Ectodermal cell (in vitro differentiated cells): ENCODE data around the gene DPYSL5.

Experiments
- H3K27ac ChIP-seq: 2 replicates; pipeline ENCODE4 v1.7.0; 2013; ENCODE audit warnings: mild to moderate bottlenecking, low read depth, low read length; ENCODE audit not compliant: insufficient read depth, poor library complexity, severe bottlenecking
- H3K27me3 ChIP-seq: 2 replicates; pipeline ENCODE4 v1.7.0; 2013; ENCODE audit warnings: mild to moderate bottlenecking, low read length; ENCODE audit not compliant: insufficient read depth, control insufficient read depth, poor library complexity, severe bottlenecking
- H3K36me3 ChIP-seq: one replicate; pipeline ENCODE4 v1.7.0; 2013; ENCODE audit warnings: low read length; ENCODE audit not compliant: control insufficient read depth, insufficient read depth
- H3K4me1 ChIP-seq: one replicate; pipeline ENCODE4 v1.7.0; 2013; ENCODE audit warnings: low read length; ENCODE audit not compliant: control insufficient read depth, insufficient read depth
- H3K4me3 ChIP-seq: 2 replicates; pipeline ENCODE4 v1.7.0; 2013; ENCODE audit warnings: low read depth, low read length, control low read depth; ENCODE audit not compliant: insufficient read depth
- H3K9me3 ChIP-seq: 2 replicates; pipeline ENCODE4 v1.7.0; 2013; ENCODE audit warnings: mild to moderate bottlenecking, low read length, moderate library complexity; ENCODE audit not compliant: control insufficient read depth
- WGBS, 2 experiments: methylation state at CpG; one replicate each; pipeline ENCODE4 v1.1.7; 2013; ENCODE audit warnings: missing lambda C conversion rate in 2 of 2; 5-methylcytosine and 5-hydroxymethylcytosine counted together

The DPYSL5 gene

DNA sequence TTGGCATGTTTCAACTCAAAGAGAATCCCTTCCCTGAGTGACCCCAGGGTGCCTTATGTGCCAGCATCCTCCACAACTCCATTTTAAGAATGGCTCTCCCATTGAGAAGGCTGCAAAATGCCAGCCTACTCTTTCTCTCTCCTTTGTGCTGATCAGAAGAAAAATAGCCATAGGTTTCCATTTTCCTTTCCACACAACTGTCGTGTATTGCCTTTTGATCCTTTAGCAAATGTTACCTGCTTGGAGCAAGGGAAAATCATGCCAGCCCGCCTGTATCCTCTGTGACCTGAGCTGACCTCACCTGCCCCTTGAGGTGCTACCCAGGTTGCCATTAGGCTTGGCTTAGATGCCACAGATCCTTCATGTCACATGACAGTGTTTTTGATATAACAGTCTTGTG lies 38.8 kb downstream of the DPYSL5 start:
- 90 to 91% methylated on average over 2 of the region's 2 CpGs for WGBS, 2 experiments
- no peaks in the 10 kb centered on the region for H3K36me3 ChIP-seq

DNA sequence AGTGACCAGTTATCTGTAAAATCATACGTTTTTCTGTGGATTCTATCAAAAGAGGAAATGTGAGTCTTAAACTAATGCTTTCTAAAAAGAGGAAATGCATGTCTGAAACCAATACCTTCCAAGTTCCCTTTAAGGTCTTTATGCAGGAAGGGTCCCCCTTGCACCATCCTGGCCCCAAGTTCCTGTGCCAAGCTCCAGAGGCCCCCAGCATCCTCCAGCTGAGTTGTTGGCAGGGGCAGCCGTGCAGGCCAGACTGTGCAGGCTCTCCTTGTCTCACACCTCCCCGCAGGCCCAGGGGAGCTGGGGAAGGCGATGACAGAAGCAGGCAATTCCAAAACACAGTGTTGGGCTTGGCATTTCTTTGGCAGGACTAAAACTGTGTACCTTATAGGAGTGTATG lies 39.2 kb downstream of the DPYSL5 start:
- no peaks in the 10 kb centered on the region for H3K36me3 ChIP-seq
- H3K27me3 ChIP-seq, result no peaks in the 10 kb centered on the region
- 92 to 94% methylated on average over 4 of the region's 4 CpGs for WGBS, 2 experiments
- peaks cover 15% of the 10 kb centered on the region for H3K4me1 ChIP-seq
- H3K9me3 ChIP-seq, result no peaks in the 10 kb centered on the region
- no peak overlapping the region for H3K4me3 ChIP-seq
- H3K27ac ChIP-seq, result no peak overlapping the region

More for the DNA sequence above, 38.8 kb downstream of the DPYSL5 start:
- Histone ChIP-seq H3K4me1 (peaks cover 15% of the 10 kb centered on the region), H3K27me3 (no peaks in the 10 kb centered on the region), H3K4me3 (no peak overlapping the region), H3K27ac (no peak overlapping the region), H3K9me3 (no peaks in the 10 kb centered on the region)

DNA sequence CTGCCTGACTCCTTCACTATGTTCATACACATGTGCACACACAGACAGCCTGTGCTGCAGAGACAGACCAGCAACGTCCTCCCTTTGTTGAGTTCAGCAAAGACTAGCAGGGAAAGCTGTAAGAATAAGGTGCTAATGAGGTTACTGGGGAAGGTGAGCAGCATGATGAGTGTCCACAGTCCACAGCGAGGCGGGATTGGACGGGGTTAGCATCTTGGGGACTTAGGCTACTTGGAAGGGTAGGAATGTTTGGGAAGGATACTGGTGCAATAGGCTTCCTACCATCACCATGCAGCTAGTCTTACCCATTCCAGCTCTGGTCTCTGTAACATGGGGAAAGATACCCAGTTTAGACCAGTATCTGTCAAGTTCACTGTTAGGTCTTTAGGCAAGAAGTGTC lies 41.9 kb downstream of the DPYSL5 start:
- Histone ChIP-seq H3K9me3 (peaks cover 3% of the 10 kb centered on the region), H3K36me3 (peaks cover 6% of the 10 kb centered on the region), H3K27me3 (no peaks in the 10 kb centered on the region), H3K27ac (no peak overlapping the region), H3K4me3 (no peak overlapping the region), H3K4me1 (peaks cover 15% of the 10 kb centered on the region)
- 97 to 99% methylated on average over 4 of the region's 4 CpGs for WGBS, 2 experiments

DNA sequence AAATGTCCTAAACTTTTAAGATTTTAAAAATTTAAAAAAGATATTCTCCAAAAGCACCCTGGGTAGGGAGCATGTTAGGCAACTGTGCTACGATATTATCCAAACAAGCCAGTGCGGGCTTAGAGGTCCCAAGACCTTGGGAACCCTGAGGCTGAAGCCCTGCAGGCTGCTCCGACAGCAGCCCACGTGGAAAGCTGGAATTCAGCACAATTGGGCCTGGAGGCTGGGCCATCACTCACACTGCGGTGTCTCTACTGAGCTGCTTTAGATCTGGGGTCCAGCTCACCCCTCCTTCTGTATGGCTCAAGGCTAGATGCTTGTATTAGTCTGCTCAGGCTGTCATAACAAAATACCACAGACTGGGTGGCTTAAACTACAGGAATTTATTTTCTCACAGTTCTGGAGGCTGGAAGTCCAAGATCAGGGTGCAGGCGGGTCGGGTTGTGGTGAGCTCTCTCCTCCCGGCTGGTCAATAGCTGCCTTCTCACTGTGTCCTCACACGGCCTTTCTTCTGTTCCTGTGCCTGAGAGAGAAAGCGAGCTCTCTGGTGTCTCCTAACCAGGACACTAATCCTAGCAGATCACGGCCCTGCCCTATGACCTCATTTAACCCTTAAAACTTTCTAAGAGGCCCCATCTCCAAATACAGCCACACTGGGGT lies 42.5 kb downstream of the DPYSL5 start:
- 80 to 82% methylated on average over 11 of the region's 11 CpGs for WGBS, 2 experiments
- peaks cover 15% of the 10 kb centered on the region for H3K4me1 ChIP-seq
- no peak overlapping the region for H3K4me3 ChIP-seq
- H3K27me3 ChIP-seq, result no peaks in the 10 kb centered on the region
- peaks cover 6% of the 10 kb centered on the region for H3K36me3 ChIP-seq
- peaks cover 3% of the 10 kb centered on the region for H3K9me3 ChIP-seq
- no peak overlapping the region for H3K27ac ChIP-seq

DNA sequence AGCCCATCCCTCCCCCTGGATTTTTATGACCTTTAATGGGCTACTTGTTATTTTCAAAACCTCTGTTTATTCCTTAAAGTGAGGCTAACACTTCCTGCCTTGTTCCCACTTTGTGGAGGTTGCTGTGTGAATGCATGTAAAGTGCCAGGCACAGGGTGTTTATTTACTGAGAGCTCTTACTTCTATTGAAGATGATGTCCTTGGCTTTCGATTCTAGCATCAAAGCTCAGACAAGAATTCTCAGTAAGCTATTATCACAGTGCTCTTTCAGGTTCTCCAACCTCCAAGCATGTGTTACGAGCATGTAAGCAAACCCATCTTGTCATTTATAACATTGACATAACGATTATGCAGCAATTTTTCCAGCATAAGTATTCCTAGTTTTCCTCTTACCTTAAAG lies 44.2 kb downstream of the DPYSL5 start:
- peaks cover 6% of the 10 kb centered on the region for H3K36me3 ChIP-seq
- peaks cover 8% of the 10 kb centered on the region for H3K4me1 ChIP-seq
- no peak overlapping the region for H3K4me3 ChIP-seq
- 94 to 95% methylated on average over 3 of the region's 3 CpGs for WGBS, 2 experiments
- H3K27me3 ChIP-seq, result no peaks in the 10 kb centered on the region
- H3K27ac ChIP-seq, result no peak overlapping the region
- H3K9me3 ChIP-seq, result peaks cover 3% of the 10 kb centered on the region

DNA sequence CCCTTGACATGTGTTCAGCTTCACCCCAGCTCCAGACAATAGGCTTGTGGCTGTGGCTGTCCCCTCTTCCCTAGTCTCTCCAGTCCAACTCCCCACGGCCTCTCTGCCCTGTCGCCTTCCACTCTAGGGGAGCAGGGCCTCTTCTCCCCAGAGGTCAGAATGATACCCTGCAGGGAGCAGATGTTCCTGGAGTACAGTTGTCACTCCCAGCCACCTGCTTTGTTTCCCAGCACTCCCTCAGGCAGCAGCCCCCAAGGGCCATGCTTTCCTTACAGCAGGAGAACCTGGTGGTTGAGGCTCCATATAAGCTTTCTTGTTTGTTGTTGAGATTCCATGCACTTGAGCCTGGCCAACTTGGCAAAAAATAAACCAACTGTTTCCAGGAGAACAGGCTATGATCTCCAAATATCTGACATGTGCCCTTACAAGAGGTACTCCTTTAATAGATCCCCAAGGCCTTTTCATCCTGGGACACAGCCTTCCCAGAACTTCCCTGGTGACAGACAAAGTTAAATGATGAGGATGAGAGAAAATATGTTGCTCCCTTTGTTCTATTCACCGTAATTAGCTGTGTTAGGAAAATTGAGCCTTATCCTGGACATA lies 45.1 kb downstream of the DPYSL5 start:
- Histone ChIP-seq H3K4me3 (no peak overlapping the region), H3K27me3 (no peaks in the 10 kb centered on the region), H3K4me1 (peaks cover 8% of the 10 kb centered on the region), H3K27ac (no peak overlapping the region), H3K36me3 (peaks cover 6% of the 10 kb centered on the region), H3K9me3 (peaks cover 3% of the 10 kb centered on the region)
- WGBS, 2 experiments, result 79 to 88% methylated on average over 3 of the region's 3 CpGs

DNA sequence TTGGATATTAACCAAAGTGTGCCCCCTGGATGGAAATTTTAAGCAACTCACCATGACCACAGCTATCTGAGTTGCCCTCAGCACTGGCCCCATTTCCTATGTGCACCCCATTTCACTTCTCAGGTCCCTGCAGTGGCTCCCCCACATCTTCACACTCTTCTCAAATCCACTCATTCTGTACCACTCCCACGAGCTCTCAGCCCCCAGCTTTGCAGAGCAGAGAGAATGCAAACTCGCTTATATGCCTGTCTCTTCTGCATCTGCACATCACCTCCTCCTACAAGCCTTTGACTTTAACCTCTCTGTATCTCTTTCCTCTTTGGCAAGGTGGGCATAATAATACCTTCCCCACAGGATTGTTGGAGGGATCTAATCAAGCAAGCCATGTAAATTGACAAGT lies 46.2 kb downstream of the DPYSL5 start:
- Histone ChIP-seq H3K9me3 (peaks cover 3% of the 10 kb centered on the region), H3K36me3 (peaks cover 11% of the 10 kb centered on the region), H3K27me3 (no peaks in the 10 kb centered on the region), H3K4me1 (peaks cover 8% of the 10 kb centered on the region), H3K4me3 (no peak overlapping the region), H3K27ac (no peak overlapping the region)
- 95 to 98% methylated on average over 2 of the region's 2 CpGs for WGBS, 2 experiments

DNA sequence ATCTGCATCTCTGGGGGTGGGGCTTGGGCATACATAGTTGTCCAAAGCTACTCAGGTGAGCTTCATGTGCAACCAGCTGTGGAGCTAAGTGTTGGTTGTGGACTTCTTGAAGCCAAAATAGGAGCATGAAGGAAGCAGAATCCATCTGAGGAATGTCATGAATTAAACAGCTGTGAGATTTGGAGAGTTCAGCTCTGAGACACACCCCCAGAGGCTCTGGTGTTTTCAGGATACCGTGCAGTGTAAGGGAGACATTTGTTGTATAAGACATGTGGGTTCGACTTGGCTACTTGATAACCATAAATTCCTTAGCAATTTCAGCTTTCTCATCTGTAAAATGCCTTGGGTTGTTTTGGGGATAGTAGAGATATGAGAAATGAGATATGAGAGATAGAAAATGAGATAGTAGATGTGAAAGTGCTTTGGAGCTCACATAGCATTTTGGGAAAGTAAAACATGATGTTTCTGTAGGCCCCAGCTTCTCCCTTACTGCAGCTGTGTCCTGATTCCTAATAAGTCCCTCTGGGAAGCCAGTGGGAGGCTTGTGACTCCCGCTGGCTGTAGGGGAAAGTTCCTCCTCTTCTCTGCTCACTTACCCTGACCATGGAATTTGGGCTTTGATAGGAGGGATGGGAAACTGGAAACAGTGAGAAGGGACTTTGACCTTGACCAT lies 50.0 kb downstream of the DPYSL5 start:
- peaks cover 19% of the 10 kb centered on the region for H3K36me3 ChIP-seq
- peaks cover 25% of the 10 kb centered on the region for H3K4me1 ChIP-seq
- 89 to 93% methylated on average over 3 of the region's 3 CpGs for WGBS, 2 experiments
- H3K4me3 ChIP-seq, result no peak overlapping the region
- no peak overlapping the region for H3K27ac ChIP-seq
- H3K27me3 ChIP-seq, result no peaks in the 10 kb centered on the region
- H3K9me3 ChIP-seq, result peaks cover 3% of the 10 kb centered on the region

DNA sequence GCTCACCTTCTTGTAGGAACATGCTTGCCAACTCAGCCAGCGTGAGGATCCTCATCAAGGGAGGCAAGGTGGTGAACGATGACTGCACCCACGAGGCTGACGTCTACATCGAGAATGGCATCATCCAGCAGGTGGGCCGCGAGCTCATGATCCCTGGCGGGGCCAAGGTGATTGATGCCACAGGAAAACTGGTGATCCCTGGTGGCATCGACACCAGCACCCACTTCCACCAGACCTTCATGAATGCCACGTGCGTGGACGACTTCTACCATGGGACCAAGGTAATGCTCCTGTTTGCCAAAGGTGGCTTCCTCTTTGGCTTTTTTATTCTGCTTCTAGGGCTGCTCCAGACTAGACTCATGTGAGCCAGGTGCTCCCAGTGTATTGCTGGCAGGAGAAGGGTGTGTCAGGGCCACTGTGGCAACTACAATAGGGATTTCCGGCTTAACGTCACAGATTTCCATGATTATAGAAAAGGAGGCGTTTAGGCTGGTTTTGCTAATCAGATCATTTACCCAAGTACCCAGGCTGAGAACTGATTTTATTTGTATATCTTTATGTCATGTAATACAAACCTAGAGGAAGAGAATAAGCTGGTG lies 50.6 kb downstream of the DPYSL5 start:
- 95 to 97% methylated on average over 15 of the region's 15 CpGs for WGBS, 2 experiments
- Histone ChIP-seq H3K27me3 (no peaks in the 10 kb centered on the region), H3K36me3 (peaks cover 24% of the 10 kb centered on the region), H3K9me3 (peaks cover 3% of the 10 kb centered on the region), H3K4me3 (no peak overlapping the region), H3K4me1 (peaks cover 25% of the 10 kb centered on the region), H3K27ac (no peak overlapping the region)

DNA sequence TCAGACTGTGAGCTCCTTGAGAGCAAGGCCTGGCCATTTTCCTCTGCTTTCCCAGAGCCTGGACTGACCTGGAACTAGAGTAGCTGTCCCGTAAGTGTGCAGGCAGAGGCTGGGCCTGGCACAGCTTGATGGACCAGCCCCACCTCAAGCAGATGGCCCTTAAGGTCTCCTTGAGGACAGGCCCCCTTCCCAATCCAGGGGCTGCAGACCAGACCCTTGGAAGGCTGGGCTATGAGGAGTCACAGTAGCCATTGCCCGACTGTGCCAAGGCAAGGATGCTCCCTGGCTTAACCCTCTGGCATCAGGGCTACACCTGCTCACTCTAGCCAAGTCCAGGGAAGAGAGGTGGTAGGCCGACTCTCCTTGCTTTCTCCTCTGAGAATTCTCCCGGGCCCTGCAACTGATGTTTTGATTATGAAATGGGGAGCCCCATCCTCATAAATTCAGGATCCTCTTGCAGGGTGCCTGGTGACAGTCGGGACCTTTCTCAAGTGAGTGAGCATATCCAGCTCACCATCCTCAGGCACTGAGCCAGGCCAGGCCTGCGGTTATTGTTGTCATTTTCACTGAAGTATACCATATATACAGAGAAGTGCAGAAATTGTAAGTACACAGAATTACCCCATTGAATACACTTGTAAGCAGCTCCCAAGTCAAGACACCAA lies 51.7 kb downstream of the DPYSL5 start:
- H3K36me3 ChIP-seq, result peaks cover 27% of the 10 kb centered on the region
- no peak overlapping the region for H3K4me3 ChIP-seq
- 94 to 97% methylated on average over 6 of the region's 6 CpGs for whole genome bisulfite sequencing, 2 experiments

More for the DNA sequence above, 51.7 kb downstream of the DPYSL5 start:
- H3K27me3 ChIP-seq, result no peaks in the 10 kb centered on the region
- peaks cover 25% of the 10 kb centered on the region for H3K4me1 ChIP-seq
- H3K27ac ChIP-seq, result no peak overlapping the region
- H3K9me3 ChIP-seq, result no peaks in the 10 kb centered on the region
